ENCODE data around the gene TMPO.
"Not testable (repeated sequence)": the region's sequence is repeated elsewhere in the genome, so short reads cannot be mapped to it uniquely, and the experiment has no call there.

Gene TMPO

DNA sequence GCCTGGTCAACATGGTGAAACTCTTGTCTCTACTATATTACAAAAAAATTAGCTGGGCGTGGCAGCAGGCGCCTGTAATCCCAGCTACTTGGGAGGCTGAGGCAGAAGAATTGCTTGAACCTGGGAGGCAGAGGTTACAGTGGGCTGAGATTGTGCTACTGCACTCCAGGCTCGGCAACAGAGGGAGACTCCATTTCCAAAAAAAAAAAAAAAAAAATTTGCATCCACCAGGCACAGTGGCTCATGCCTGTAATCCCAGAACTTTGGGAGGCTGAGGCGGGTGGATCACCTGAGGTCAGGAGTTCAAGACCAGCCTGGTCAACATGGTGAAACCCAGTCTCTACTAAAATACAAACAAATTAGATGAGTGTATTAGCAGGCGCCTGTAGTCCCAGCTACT is 3.6 kb upstream of the TMPO start:
- not testable (repeated sequence) for DNase-seq (ENCODE audit: low read depth)

DNA sequence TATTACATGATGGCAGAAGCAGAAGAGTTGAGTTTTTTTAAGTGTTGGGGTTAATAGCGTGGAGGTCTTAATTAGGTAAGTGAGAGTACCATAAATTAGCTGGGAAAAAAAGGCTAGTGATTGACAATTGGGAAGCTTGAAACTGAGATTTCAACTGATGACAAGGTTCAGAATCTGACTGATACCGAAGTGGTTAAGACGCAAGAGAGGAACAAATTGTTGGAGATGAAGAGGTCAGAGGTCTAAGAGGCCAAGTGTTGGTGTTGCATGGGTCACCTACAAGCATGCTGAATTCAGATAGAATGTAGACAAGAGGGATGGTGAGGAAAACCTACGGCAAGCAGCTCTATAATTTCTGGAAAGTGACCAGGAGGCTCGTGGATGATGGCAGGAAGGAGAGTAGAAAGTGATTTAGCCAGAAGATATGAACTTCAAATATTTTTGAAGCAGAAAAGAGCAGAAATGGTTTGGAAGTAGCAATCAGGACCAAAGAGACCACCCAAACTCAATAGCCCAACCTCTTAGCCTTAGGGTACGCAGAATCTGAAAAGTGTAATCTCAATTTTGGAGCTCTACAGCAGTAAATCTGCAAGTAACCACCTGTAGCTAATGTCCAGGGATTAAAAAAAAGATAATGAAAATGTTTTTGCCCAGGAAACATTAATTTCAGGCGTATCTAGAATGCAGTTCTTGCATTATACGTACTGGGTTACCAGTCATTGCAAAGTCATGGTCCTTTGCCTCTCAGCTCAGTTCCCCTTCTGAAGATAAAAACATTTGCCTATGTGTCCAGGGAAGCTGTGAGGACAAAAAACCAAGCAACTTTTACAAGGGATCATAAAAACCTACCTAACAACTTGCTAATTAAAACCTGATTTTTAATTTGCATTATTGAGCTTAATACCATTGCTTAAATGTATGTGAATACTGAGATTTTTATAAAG is 1.7 kb upstream of the TMPO start:
- no peak for DNase-seq (ENCODE audit: low read depth)

DNA sequence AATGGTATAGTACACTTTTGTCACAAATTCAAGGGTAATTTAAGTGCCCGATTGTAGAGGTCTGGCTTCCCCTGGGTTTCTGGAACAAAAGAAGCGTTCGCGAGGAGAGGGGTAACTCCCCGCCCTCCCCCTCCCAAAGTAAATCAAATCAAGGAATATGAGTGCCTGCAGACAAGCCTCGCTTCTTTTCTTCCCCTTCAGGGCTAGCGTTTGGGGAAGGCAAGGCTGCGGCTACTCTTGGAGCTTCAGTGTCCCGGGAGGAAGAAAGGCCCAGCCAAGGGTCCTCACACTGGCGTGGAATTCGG is 456 bp upstream of the TMPO start:
- no peak for DNase-seq (ENCODE audit: low read depth)

DNA sequence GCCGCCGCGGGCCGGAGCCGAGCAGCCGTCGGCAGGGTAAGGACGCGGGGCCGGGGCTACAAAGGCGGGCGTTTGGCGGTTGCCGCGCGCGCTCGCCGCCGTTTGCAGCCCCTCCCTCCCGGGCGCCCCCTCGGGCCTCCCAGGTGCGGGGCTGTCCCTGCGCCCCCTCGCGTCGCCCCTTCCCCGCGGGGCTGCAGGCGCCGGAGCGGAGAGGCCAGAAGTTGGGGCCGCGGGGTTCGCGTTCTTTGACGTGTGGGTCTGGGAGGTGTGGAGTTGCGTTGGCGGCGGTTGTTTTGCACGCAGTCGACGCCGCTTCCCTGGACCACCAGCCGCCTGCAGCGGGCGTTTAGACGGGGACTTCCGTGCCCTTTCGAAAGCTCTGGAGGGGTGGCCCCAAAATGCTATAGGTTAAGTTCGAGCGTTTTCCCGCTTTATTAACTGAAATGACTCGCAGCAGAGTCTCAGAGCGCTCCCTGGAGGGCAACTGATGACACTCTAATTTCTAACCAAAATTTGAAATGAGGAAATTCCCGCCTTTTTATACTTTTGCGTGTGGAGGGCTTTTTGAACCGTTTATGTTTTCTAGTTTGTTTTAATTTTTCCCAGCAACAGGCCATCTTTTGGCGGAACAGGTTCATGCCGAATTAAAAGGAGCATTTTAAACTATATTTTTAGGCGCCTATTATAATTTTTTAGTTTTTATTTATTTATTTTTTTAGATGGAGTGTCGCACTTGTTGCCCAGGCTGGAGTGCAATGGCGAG is 902 bp downstream of the TMPO start:
- peak; percentile 94 for DNase-seq (ENCODE audit: low read depth)

DNA sequence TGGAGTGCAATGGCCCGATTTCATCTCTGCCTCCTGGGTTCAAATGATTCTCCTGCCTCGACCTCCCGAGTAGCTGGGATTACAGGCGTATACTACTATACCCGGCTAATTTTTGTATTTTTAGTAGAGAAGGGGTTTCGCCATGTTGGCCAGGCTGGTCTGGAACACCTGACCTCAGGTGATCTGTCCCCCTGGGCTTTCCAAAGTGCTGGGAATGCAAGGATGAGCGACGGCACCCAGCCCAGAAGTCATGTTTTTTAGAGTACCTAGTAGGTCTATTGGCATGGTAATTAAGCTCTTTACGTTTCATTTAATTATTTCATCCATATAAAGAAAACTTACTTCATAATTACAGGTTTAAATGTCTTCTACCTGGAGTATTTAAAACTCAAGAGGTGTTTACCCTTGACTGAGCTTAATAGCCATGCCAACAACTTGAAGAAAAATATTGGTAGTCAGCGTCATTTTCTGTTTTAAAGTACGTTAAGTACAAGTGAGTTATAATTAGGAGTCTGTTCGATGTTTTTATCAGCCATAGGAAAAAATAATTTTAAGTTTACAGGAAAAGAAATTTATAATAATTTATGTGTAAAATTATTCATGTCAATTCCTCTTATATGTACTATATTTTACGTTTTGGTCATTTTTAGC is 4.0 kb downstream of the TMPO start:
- no peak for DNase-seq (ENCODE audit: low read depth)

DNA sequence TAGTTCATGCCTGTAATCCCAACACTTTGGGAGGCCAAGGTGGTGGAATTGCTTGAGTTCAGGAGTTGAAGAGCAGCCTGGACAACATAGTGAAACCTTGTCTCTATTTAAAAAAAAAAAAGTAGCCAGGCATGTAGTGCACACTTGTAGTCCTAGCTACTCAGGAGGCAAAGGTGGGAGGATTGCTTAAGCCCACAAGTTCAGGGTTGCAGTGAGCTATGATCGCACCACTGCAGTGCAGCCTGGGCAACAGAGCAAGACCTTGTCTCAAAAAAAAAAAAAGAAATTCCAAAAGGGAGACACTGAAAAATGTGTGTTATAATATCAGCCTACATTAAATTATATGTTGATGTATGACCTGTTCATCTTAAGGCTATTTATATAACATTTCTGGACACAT is 14.7 kb downstream of the TMPO start:
- DNase-seq (ENCODE audit: low read depth), result no peak

DNA sequence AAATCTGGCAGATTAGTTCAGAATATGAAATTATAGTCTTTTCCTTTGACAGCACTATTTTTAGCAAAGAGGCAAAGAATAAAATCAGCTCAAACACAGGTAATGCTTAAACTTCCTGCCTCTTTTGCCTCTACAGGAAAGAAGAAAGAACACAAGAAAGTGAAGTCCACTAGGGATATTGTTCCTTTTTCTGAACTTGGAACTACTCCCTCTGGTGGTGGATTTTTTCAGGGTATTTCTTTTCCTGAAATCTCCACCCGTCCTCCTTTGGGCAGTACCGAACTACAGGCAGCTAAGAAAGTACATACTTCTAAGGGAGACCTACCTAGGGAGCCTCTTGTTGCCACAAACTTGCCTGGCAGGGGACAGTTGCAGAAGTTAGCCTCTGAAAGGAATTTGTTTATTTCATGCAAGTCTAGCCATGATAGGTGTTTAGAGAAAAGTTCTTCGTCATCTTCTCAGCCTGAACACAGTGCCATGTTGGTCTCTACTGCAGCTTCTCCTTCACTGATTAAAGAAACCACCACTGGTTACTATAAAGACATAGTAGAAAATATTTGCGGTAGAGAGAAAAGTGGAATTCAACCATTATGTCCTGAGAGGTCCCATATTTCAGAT is 17.4 kb downstream of the TMPO start:
- peak; percentile 77 for DNase-seq (ENCODE audit: low read depth)

DNA sequence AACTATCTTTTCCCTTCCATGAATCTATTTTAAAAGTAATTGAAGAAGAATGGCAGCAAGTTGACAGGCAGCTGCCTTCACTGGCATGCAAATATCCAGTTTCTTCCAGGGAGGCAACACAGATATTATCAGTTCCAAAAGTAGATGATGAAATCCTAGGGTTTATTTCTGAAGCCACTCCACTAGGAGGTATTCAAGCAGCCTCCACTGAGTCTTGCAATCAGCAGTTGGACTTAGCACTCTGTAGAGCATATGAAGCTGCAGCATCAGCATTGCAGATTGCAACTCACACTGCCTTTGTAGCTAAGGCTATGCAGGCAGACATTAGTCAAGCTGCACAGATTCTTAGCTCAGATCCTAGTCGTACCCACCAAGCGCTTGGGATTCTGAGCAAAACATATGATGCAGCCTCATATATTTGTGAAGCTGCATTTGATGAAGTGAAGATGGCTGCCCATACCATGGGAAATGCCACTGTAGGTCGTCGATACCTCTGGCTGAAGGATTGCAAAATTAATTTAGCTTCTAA is 18.4 kb downstream of the TMPO start:
- no peak for DNase-seq (ENCODE audit: low read depth)

DNA sequence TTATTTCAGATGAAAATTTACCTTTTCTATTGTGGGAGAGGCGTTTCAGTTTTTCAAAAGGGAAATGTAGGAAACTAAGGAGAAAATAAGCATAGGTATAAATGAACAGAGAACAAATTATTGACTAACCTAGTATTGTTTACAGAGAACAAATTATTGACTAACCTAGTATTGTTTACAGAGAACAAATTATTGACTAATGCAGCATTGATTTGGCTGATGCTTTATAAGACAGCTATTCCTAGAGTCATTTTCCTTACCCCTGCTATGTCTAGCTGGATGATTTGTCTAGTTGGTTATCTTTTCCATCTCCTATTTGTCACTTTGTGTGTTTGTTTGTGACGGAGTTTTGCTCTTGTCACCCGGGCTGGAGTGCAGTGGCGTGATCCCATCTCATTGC is 22.6 kb downstream of the TMPO start:
- no peak for DNase-seq (ENCODE audit: low read depth)

DNA sequence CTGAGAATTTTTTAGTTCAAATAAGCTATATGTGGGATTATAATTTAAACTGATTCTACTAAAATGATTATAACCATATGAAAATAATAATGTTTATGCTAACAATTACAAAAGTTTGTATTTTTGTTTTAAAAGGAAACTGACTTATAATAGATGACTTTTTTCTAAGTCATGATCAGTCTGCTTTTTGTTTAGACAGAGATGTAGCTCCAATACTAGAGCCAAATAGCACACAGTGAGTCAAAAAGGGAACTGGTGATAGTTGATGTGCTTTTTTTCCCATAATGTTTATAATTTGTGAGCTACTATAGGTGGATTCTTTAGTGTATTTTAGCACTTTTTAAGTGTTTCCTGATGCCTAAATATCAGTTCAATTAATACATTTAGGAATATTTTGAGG is 28.3 kb downstream of the TMPO start:
- no peak for DNase-seq (ENCODE audit: low read depth)

DNA sequence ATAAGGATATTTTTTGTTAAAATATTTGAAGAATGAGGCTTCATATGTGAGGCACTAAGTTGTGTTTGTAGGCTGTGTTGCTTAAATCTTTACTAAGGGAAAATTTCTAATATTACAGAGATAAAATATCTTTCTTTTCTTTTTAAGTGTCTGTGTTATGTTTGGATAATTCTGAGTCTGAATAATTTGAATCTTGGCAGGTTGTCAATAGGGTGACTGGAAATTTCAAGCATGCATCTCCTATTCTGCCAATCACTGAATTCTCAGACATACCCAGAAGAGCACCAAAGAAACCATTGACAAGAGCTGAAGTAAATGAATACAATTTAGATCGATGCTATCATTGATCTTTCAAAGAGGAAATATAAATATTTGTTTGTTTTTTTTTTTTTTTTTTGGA is 29.4 kb downstream of the TMPO start:
- DNase-seq (ENCODE audit: low read depth), result no peak

DNA sequence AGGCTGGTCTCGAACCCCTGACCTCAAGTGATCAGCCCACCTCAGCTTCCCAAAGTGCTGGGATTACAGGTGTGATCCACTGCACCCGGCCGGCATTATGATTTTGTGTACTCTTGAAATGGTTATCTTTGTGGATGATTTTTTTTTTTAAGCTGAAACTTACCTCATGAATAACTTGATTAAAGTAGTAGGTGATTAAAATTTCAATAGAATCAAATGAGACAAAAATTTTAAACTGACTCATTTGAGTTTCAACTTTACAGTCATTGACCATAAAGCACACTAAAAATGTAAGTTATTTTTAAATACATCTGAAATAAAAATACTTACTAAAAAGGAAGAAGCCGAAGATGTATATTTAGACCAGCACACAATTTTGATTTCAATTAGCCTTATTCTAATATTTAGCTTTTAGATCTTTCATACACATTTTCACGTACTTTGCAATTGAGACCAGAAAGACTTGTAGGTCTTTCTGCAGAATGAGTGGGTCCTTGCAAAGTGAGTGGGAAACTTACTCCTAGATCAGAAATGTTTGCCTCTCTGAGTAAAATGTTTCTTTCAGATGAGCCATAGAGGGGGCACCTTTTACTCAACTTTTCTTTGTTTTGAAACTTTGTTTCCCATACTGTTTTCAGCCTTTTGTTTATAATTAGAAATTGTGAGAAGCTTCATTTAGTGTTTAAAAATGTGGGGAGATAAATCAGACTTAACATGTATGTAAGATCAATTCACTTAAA is 34.2 kb downstream of the TMPO start:
- no peak for DNase-seq (ENCODE audit: low read depth)

DNA sequence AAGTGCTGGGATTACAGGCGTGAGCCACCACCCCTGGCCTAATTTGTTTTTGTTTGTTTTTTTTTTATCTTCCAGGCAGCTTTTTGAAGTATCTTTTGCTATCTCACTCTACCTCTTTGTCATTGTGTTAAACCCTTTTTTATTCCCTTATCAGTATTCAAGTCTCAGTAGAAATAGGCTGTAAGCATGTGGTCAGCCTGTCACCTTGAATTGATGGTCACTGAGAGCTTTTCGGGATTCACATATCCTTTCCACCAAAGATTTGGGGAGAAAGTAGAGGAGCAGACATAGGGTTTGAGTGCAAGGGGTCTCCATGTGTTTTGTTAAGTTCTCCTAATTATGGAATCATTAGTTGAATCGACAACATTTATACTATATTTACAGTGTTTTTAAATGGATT is 36.4 kb downstream of the TMPO start:
- DNase-seq (ENCODE audit: low read depth), result no peak

DNA sequence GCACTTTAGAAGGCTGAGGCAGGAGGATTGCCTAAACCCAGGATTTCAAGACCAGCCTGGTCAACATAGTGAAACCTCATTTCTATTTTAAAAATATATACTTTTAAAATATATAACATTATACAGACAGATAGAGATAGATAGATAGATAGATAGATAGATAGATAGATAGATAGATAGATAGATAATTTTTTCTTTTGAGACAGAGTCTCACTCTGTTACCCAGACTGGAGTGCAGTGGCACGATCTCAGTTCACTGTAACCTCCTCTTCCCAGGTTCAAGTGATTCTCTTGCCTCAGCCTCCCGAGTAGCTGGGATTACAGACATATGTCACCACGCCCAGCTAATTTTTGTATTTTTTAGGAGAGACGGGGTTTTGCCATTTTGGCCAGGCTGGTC is 42.7 kb downstream of the TMPO start:
- not testable (repeated sequence) for DNase-seq (ENCODE audit: low read depth)

DNA sequence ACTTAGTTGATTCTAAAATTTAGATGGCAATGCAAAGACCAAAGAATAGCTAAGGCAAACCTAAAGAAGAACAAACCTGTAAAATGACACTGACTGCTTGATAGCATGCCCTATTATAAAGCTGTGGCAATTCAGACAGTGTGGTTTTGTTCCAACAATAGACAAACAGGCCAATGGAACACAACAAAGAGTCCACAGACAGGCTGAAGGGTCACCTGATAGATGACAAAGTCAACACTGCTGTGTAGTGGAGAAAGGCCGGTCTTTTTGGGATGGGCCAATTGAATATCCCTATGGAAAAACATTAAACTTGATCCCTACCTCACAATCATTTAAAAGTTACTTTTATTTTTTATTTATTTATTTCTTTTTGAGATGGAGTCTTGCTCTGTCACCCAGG is 44.3 kb downstream of the TMPO start:
- no peak for DNase-seq (ENCODE audit: low read depth)

DNA sequence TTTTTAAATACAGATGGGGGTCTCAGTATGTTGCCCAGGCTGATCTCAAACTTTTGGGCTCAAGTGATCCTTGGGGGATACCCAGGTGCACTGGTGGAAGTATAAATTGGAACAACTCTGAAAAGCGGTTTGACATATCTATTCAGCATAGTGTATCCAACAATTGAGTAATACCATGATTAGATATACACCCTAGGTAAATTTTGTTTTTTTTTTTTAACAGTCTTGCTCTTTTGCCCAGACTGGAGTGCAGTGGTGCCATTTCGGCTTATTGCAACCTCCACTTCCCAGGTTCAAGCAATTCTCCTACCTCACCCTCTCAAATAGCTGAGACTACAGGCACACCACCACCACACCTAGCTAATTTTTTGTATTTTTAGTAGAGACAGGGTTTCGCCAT is 46.5 kb downstream of the TMPO start:
- no peak for DNase-seq (ENCODE audit: low read depth)

DNA sequence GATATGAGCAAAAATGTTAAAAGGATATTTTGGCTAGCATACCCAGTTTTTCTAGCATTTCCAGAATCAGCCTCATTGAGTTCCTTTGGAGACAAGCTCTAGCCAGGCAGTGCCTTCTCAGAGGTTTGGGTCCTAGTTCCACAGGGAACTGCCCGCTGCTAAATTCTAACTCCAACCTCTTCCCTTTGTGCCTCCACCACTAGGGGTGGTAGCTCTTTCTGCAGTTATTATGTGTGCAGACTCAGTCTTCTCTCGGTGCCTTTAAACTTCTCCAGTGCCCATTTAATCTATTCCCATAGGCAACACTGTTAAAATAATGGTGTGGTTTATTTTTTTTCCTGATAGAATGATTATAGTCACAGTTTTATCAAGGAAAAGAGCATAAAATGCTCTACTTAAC is 56.6 kb downstream of the TMPO start:
- DNase-seq (ENCODE audit: low read depth), result peak; percentile 24

DNA sequence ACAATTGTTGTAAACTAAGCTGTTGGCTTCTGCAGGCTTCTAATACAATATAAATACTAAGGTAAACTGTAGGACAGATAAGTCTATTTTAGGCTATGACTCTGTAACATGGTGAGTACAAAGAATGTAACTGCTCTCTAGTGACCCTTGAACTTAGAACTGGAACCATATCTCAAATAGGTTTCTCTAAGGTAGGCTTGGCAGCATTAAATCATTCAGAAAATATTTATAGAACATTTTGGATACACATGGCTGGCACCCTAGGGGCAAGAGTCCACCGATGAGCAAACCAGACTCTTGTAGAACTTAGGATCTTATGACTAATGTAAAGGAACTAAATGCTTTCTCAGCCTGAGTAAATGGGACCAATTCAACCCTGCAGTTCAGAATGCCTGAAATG is 58.7 kb downstream of the TMPO start:
- DNase-seq (ENCODE audit: low read depth), result peak; percentile 21

DNA sequence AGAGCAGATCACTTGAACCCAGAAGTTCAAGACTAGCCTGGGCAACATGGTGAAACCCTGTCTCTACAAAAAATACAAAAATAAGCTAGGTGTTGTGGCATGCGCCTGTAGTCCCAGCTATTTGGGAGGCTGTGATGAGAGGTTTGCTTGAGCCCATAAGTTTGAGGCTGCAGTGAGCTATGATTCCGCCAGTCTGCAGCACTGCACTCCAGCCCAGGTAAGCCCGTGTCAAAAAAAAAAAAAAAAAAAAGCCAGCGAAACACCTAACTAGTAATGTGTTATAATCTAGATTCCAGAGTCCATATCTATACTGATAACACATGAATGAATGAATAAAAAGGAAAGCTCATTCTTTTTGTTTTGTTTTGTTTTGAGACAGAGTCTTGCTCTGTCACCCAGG is 59.6 kb downstream of the TMPO start:
- no peak for DNase-seq (ENCODE audit: low read depth)

DNA sequence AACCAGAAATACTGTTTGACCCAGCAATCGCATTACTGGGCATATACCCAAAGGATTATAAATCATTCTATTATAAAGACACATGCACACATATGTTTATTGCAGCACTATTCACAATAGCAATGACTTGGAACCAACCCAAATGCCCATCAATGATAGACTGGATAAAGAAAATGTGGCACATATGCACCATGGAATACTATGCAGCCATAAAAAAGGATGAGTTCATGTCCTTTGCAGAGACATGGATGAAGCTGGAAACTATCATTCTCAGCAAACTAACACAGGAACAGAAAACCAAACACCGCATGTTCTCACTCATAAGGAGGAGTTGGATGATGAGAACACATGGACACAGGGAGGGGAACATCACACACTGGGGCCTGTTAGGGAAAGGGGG is 61.4 kb downstream of the TMPO start:
- not testable (repeated sequence) for DNase-seq (ENCODE audit: low read depth)

DNA sequence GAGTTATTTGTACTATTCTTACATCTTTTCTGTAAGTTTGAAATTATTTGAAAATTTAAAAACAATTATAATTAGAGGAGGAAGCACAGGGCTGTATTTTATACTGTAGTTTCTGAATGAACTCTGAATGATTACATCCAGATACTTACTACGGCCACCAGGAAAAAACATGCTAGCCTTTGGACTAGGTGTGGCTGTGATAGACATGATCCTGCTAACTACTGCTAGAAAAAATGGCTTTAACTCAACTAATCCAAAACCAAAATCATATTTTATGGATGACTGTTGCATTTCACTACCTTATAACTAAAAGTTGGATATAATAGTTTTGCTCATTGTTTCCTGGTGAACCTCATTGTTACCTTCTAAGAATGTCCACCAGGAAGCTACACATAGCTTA is 63.0 kb downstream of the TMPO start:
- no peak for DNase-seq (ENCODE audit: low read depth)

DNA sequence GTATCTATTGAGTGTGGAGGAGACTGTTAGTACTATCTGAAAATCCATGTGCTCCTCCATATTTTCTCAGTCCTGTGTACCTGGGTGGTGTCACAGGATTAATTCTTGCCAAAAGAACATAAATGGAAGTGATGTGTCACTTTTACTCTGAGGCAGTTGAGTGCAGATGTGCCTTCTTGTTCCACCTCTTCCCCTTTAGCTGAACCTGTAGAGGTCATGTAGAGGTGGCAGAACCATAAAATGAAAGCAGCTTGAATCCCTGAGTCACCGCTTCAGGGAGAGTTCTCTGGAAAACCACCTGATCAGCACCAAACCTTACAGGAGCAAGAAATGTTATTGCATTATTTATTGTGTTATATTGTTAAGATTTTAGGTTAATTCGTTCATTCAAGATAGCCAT is 63.4 kb downstream of the TMPO start:
- DNase-seq (ENCODE audit: low read depth), result no peak

Data from ELR (cell line).